SKM-1 treated with dmso at 0.1 percent for 144 hours (cell line): ENCODE results near the gene DNAJB6.

Experiments used
- DNase-seq: peaks from one replicate; lab custom pipeline; 2025; ENCODE audit not compliant: unreplicated experiment; lab: John Stamatoyannopoulos, UW

Gene DNAJB6

DNA sequence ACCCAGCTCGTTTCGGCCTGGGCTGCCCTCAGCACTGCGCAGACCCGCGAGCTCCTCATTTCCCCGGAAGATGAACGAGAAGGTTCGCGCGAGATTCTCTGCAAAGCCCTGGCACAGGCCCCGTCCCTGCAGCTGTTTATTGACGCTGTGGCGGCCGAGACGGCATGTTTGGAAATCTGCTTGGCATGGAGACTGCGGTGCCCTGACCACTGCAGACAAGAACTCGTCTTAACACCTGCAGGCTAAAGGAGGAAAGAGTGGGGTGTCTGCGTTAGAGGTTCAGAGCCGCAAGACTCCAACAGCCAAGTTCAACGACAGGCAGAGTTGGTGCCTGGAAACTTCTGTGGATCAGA lies 125.6 kb downstream of the DNAJB6 start:
- no peak for DNase-seq

DNA sequence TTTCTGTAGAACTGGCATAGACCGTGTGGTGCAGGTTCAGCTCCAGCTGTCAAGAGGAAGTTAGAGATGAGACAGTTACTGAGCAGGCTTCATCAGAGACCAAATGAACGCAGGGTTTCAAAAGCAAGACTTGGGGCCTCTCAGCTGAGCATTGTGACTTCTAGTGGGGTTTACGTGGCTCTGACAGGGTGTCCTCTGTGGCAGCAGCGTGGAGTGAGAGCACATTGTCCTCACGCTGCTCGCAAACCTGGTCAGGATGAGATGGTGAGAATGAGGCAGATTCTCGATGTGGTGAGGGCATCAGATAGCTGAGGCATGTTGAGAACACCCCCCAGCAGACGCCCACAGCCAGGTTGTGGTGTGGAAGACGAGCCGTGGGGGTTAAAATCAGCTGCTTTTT lies 126.0 kb downstream of the DNAJB6 start:
- no peak for DNase-seq

DNA sequence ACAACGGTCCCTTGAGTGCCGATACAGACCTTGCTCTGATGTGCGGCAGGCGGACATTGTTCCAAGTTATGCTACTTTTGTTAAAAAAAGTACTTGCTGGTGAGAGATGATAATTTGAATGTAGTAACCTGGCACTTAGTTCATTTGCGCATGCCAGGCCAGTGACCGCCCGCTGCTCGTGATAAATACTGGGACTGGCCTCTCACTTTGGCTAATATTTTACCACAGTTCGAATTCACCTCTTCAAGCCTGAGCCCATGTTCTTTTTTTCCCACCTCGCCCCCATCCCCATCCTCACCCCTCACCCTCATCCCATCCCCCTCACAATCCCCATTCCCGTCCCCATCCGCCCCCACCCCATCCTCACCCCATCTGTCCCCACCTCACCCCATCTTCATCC lies 126.4 kb downstream of the DNAJB6 start:
- no peak for DNase-seq

DNA sequence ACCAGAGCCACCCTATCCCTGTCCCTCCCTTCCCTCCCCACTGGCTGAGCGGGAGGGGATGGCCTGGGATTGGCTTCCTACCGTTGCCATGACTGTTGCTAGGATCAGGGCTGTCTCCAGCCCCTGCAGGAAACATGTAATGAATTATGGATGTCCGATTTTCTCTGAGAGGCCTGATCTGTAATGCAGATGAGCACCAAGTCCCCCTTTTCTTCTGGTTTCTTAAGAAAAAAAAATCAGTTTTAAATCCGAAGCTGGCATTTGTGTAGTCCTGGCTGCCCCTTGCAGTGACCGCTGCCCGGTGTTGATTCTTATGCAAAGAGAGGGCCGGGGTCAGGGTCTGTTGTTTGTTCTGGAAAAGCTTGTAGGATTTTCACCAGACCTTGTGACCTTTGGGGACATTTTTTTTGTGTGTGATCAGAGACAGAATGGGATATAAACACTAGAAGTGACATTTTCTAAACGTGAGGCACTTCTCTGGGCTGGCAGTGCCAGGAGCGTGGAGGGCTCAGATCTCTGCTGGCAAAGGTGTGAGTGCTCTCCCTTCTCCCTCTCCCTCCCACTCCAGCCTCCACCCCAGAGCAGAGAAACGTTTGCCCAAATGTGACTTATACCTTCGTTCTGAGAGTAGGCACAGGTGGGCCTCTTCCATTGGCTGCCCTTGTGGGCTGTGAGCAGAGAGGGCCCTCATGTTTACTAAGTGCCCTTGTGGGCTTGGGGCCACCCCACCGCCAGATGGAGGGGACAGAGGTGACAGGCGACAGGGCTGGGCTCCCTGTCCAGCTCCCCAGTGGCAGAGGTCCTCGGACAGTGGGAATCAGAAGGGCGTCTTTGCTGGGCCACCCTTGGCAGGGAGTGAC lies 127.5 kb downstream of the DNAJB6 start:
- DNase-seq: no peak

DNA sequence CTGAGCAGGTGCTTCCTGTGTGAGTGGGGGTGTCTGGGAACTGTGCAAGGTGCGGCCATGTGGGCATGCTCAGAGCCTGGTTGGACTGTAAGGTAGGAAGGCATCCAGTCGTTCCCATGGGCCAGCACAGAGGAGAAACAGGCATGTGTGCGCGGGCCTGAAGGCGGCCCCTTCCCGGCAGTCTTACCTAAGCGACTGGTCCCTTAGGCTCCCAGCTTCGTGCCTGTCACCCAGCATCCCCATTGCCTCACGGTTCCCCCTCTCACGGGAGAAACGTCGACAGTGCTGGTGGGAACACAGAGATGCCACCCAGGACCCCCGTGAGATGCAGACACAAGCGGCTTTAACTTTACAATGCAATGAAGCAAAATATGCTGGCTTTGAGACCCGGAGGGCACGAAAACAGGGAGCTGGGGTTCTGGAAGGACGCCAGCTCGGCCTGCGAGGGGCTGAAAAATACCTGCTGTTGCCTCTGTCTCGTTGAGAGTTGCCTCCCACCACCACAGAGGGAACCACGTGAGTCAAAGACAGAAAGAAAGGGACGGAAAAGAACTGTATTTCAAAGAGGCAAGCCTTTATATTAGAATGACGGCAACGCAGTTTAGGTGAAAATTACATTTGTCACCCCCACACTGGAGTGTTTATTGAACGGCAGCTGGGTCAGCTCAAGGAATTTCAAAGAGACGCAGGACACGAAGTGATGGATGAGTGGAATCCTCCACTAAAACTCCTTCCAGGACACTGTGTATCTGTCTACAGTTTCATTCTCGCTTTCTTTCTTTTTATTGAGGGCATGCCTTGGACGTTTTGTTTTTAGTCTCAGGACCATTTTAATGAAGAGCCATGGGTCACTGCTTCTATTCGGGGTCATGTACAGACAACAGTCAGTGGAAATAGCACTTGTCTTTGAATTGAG lies 128.4 kb downstream of the DNAJB6 start:
- DNase-seq: no peak

DNA sequence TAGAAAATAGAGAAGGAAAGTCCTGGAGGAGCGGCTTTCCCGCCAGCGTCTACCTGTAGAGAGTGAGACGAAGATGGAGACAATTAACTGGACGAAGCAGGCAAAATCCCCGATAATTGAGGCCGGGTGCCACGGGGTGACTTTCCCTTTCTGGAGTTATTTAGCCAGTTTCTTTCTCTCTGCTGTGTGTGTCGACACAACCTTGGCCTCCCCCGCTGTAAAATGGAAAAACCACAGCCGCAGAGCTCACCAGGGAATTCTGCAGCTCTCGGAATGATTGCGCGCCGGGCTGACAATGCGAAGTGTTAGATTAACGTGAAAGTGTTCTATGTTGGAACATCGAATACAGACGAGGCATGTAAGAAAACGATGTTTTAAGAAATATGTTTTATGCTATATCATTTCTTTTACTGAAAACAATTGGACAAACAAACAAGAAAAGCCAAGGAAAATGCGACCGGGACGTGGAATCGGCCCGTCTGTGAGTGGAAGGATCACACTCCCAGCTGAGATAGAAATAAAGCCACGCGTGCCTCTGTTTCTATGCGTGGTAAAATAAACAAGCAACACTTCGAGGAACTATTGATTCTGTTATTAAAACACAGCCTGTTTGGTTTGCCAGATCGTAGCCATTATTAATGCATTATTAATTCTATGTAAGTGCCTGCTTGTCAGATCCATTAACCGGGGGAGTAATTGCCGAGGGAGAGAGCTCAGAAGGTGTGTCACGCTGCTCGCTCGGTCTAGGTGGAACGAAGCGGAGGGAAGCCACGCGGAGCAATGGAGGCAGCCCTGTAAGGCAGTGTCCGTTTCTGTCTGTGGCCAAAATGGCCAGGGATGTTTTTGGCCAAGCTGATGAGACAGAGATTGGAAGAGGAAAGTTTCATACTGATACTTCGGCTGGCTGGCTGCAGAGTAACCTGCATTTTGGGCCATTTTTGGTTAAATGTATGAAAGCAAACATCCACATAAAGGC lies 129.4 kb downstream of the DNAJB6 start:
- no peak for DNase-seq

DNA sequence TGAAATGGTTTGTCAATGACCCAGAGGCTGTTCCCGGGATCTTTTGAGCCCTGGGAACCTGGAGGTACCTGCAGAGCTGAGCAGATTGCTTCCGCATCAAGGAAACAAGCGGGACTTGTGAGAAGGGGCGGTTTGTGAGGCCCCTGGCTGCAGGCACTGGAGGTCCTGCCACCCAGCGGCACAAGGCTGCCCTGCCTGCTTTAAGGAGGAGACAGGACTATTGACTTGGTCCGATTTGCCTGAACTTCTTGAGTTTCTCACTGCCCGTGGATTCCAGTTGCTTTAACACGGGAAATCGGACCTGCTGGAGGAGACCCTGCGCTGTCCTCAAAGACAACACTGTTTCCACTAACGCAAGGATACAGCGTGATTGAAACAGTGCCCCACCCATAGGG lies 130.1 kb downstream of the DNAJB6 start:
- no peak for DNase-seq
